Endothelial cell of umbilical vein (primary cell): ENCODE results near the gene PARN. TPM values are rescaled to one million over a fixed set of nuclear protein-coding genes. Genes with fewer than 3 reads are reported as not detected.

Experiments used
- BruUV-seq: library from RNA; stranded (reverse); fragments of 400-500 nt; replicated peaks from 2 replicates; lab custom pipeline; 2021; lab: Mats Ljungman, UMichigan
- CTCF ChIA-PET: fragments of 300-600, 350-600 bp; sonication (Branson Sonifier 250); formaldehyde crosslinking; loops from one replicate; lab custom pipeline; 2021; ENCODE audit warnings: antibody characterized with exemption, inconsistent platforms; lab: Charles Lee
- POLR2A ChIA-PET: fragments of 300-600, 350-600 bp; sonication (Branson Sonifier 250); formaldehyde crosslinking; loops from one replicate; lab custom pipeline; 2021; ENCODE audit warnings: antibody characterized with exemption, inconsistent platforms; lab: Charles Lee
- DNase-seq: peaks from one replicate; pipeline ENCODE4 v3.0.0-alpha.2; 2011; ENCODE audit warnings: low read depth, low spot score
- FAIRE-seq: peaks from 2 replicates; lab custom pipeline; 2011; peaks lifted over from hg19 to GRCh38; lab: Jason Lieb, UNC
- H2AFZ ChIP-seq: 2 replicates; pipeline ENCODE4 v1.6.0; 2012; ENCODE audit warnings: low read depth, low read length, control low read depth, inconsistent platforms
- H3K27ac ChIP-seq: 2 replicates; pipeline ENCODE4 v1.5.1; 2011; ENCODE audit warnings: low read depth, mild to moderate bottlenecking, control low read depth, low read length, moderate library complexity; ENCODE audit not compliant: insufficient read depth
- H3K27me3 ChIP-seq, 2 experiments: 2 replicates each; pipeline versions ENCODE4 v1.6.0 to v1.6.1; 2011; ENCODE audit warnings: low read length in 2 of 2, mixed read lengths in 1 of 2; ENCODE audit not compliant: control insufficient read depth in 2 of 2, insufficient read depth in 2 of 2
- H3K36me3 ChIP-seq, 2 experiments: 2 replicates in 1 of 2; 3 replicates in 1 of 2; pipeline ENCODE4 v1.5.1; 2011; ENCODE audit warnings: low read length in 2 of 2, mild to moderate bottlenecking in 1 of 2, moderate library complexity in 1 of 2; ENCODE audit not compliant: control insufficient read depth in 2 of 2, insufficient read depth in 2 of 2; ENCODE audit errors: extremely low read depth in 1 of 2
- H3K4me1 ChIP-seq: 3 replicates; pipeline ENCODE4 v1.5.1; 2011; ENCODE audit warnings: mild to moderate bottlenecking, low read length; ENCODE audit not compliant: control insufficient read depth, insufficient read depth; ENCODE audit errors: extremely low read depth
- H3K4me2 ChIP-seq: 2 replicates; pipeline ENCODE4 v1.6.1; 2011; ENCODE audit warnings: low read length, control low read depth, mixed read lengths; ENCODE audit not compliant: insufficient read depth
- H3K4me3 ChIP-seq, 3 experiments: fragments of 200-600 bp in 1 of 3; sonication (generic), shearing (Covaris generic) in 1 of 3; replicated peaks in 1 of 3; 2 replicates each; pipeline ENCODE4 v1.5.1; 2011 to 2016; ENCODE audit warnings: control low read depth in 3 of 3, low read length in 3 of 3, mild to moderate bottlenecking in 2 of 3, inconsistent platforms in 1 of 3, low read depth in 1 of 3, moderate library complexity in 1 of 3; ENCODE audit not compliant: insufficient read depth in 1 of 3
- H3K79me2 ChIP-seq: 2 replicates; pipeline ENCODE4 v1.6.0; 2012; ENCODE audit warnings: low read length, inconsistent platforms; ENCODE audit not compliant: control insufficient read depth, insufficient read depth
- H3K9ac ChIP-seq: replicated peaks from 2 replicates; pipeline ENCODE3; 2011; ENCODE audit warnings: low read length, control low read depth; ENCODE audit not compliant: insufficient read depth; ENCODE audit errors: extremely low read depth
- H3K9me1 ChIP-seq: replicated peaks from 3 replicates; pipeline ENCODE4 v1.6.0; 2011; ENCODE audit warnings: mild to moderate bottlenecking, low read length; ENCODE audit not compliant: control insufficient read depth, insufficient read depth; ENCODE audit errors: extremely low read depth
- H3K9me3 ChIP-seq: replicated peaks from 2 replicates; pipeline ENCODE4 v1.5.1; 2012; ENCODE audit warnings: low read length, inconsistent platforms; ENCODE audit not compliant: control insufficient read depth, insufficient read depth
- H4K20me1 ChIP-seq: replicated peaks from 2 replicates; pipeline ENCODE3; 2011; ENCODE audit warnings: mild to moderate bottlenecking, low read length; ENCODE audit not compliant: control insufficient read depth, insufficient read depth; ENCODE audit errors: extremely low read depth
- EZH2 ChIP-seq: IDR thresholded peaks from 2 replicates; pipeline ENCODE4 v1.6.1; 2012; ENCODE audit warnings: borderline replicate concordance, low read depth, mild to moderate bottlenecking, moderate library complexity, low read length, inconsistent platforms; ENCODE audit not compliant: severe bottlenecking
- FOS ChIP-seq: IDR thresholded peaks from 2 replicates; pipeline ENCODE4 v1.6.1; 2011; ENCODE audit warnings: mild to moderate bottlenecking, low read length, moderate library complexity, borderline replicate concordance; ENCODE audit not compliant: insufficient read depth
- GATA2 ChIP-seq: IDR thresholded peaks from 2 replicates; pipeline ENCODE4 v1.7.0; 2011; ENCODE audit warnings: low read depth, mild to moderate bottlenecking, moderate library complexity, mixed read lengths, low read length; ENCODE audit not compliant: insufficient read length, insufficient read depth
- JUN ChIP-seq: IDR thresholded peaks from 2 replicates; pipeline ENCODE4 v1.6.1; 2011; ENCODE audit warnings: borderline replicate concordance, low read depth; ENCODE audit not compliant: insufficient read length, insufficient read depth
- MAX ChIP-seq: IDR thresholded peaks from 2 replicates; pipeline ENCODE4 v1.6.1; 2011; ENCODE audit not compliant: insufficient read depth, insufficient read length
- MYC ChIP-seq: IDR thresholded peaks from one replicate; pipeline ENCODE4 v1.6.1; 2011; ENCODE audit warnings: mild to moderate bottlenecking, low read depth, low read length
- POLR2A ChIP-seq: IDR thresholded peaks from 2 replicates; pipeline ENCODE4 v1.6.1; 2012; ENCODE audit warnings: low read depth, mild to moderate bottlenecking, control low read depth, low read length
- POLR2AphosphoS5 ChIP-seq: IDR thresholded peaks from 2 replicates; pipeline ENCODE4 v1.6.1; 2012; ENCODE audit warnings: low read depth, mild to moderate bottlenecking, control low read depth, low read length, moderate library complexity; ENCODE audit not compliant: insufficient read depth
- dilution Hi-C: fragments of 300-500 bp; cut with MboI; formaldehyde crosslinking; loops from one replicate; pipeline ENCODE4 v1.15.0; 2019; ENCODE audit warnings: low sequenced_read_pairs; ENCODE audit not compliant: extremely low pct_ligation_motif_present
- intact Hi-C: fragments of 100-400 bp; cut with micrococcal nuclease; formaldehyde crosslinking; loops from one replicate; pipeline ENCODE4 v1.10.0; 2022
- polyA plus RNA-seq, 4 experiments: library from polyadenylated mRNA; depleted of rRNA in 3 of 4; stranded (reverse) in 3 of 4; unstranded in 1 of 4; fragments of >200 nt; gene quantifications; 2 replicates each; pipeline versions ENCODE4 v1.2.1 to v1.2.3, GENCODE V29; 2011 to 2012; ENCODE audit warnings: missing spikeins in 1 of 4
- total RNA-seq: library from RNA; stranded (reverse); gene quantifications from 2 replicates; pipeline ENCODE4 v1.2.3, GENCODE V29; 2021
- TF ChIP-seq, protein P1 (sequence below), 2 donors: IDR thresholded peaks; 1 replicate in 1 of 2; 2 replicates in 1 of 2; pipeline ENCODE4 v1.5.1; 2011; ENCODE audit warnings: low read length in 2 of 2, mild to moderate bottlenecking in 2 of 2, moderate library complexity in 2 of 2, control low read depth in 1 of 2, inconsistent platforms in 1 of 2, low read depth in 1 of 2; ENCODE audit not compliant: insufficient read depth in 1 of 2; ENCODE audit errors: extremely low read depth in 1 of 2

PARN gene
- total and polyA plus RNA-seq, 2 donors (not counting 3 experiments of a cell fraction or from before 2014, with no cell fraction given): 16.9 to 24.6 TPM

GRCh38 chr16:14539156-14539555 is 90.9 kb downstream of the PARN start:
- Histone ChIP-seq H3K79me2 (no peaks in the 10 kb centered on the region), H3K9ac (no peak overlapping the region)

DNA sequence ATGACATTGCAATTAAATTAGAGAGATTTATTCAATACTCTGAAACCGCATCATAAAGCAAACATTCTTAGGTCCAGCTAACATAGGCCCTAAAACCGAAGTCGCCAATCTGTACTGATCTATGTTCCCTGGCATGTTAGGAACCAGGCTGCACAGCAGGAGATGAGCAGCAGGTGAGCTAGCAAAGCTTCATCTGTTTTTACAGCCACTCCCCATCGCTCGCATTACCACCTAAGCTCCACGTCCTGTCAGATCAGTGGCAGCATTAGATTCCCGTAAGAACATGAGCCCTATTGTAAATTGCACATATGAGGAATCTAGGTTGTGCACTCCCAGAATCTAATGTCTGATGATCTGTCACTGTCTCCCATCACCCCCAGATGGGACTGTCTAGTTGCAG is 91.5 kb downstream of the PARN start:
- POLR2A ChIA-PET: interaction anchor here (0.9 kb wide), 1 partner anchor 11 kb away, joined by 3 read pairs; no protein-coding TSS in a partner anchor
- intact Hi-C loops: no loop called here

More at GRCh38 chr16:14539156-14539555, 90.9 kb downstream of the PARN start:
- dilution Hi-C loops: no loop called here
- H3K4me3 ChIP-seq: no peak overlapping the region
- H3K27me3 ChIP-seq: no peaks in the 10 kb centered on the region
- H3K4me1 ChIP-seq: peaks cover 7% of the 10 kb centered on the region
- intact Hi-C loops: no loop called here
- H3K4me2 ChIP-seq: no peak overlapping the region
- no peaks in the 10 kb centered on the region for H3K36me3 ChIP-seq
- POLR2A ChIA-PET: no interaction called here
- no peak overlapping the region for H2AFZ ChIP-seq
- FAIRE-seq (no peak), DNase-seq (no peak)
- no TSS peak for BruUV-seq
- no peak for TF ChIP-seq MAX
- no peaks in the 10 kb centered on the region for H4K20me1 ChIP-seq
- no peaks in the 10 kb centered on the region for H3K9me3 ChIP-seq
- no peaks in the 10 kb centered on the region for H3K9me1 ChIP-seq
- CTCF ChIA-PET: interaction anchor here (1.9 kb wide), 1 partner anchor 240 kb away, joined by 5 read pairs; no protein-coding TSS in a partner anchor
- H3K27ac ChIP-seq: no peak overlapping the region

More for the DNA sequence above, 91.5 kb downstream of the PARN start:
- BruUV-seq: no TSS peak
- H3K9me3 ChIP-seq: no peaks in the 10 kb centered on the region
- DNase-seq (no peak), FAIRE-seq (no peak)
- CTCF ChIA-PET: interaction anchor here (1.3 to 1.9 kb wide), 2 partner anchors 10 to 239 kb away, joined by 4 to 5 read pairs; no protein-coding TSS in a partner anchor
- H3K4me1 ChIP-seq: peaks cover 7% of the 10 kb centered on the region
- no peaks in the 10 kb centered on the region for H3K36me3 ChIP-seq
- no peak for TF ChIP-seq MYC
- TF ChIP-seq JUN: no peak
- TF ChIP-seq POLR2AphosphoS5: no peak
- TF ChIP-seq GATA2: no peak
- TF ChIP-seq, protein P1, sequence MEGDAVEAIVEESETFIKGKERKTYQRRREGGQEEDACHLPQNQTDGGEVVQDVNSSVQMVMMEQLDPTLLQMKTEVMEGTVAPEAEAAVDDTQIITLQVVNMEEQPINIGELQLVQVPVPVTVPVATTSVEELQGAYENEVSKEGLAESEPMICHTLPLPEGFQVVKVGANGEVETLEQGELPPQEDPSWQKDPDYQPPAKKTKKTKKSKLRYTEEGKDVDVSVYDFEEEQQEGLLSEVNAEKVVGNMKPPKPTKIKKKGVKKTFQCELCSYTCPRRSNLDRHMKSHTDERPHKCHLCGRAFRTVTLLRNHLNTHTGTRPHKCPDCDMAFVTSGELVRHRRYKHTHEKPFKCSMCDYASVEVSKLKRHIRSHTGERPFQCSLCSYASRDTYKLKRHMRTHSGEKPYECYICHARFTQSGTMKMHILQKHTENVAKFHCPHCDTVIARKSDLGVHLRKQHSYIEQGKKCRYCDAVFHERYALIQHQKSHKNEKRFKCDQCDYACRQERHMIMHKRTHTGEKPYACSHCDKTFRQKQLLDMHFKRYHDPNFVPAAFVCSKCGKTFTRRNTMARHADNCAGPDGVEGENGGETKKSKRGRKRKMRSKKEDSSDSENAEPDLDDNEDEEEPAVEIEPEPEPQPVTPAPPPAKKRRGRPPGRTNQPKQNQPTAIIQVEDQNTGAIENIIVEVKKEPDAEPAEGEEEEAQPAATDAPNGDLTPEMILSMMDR (IDR thresholded peaks at IDR 0.05; ENCODE audit: extremely low read depth in 1 of 2, insufficient read depth in 1 of 2, low read depth in 1 of 2, low read length in 2 of 2): no peak
- no peak for TF ChIP-seq MAX
- TF ChIP-seq FOS: no peak
- no peak for TF ChIP-seq EZH2
- TF ChIP-seq POLR2A: no peak
- dilution Hi-C loops: no loop called here
- no peaks in the 10 kb centered on the region for H3K79me2 ChIP-seq
- no peak overlapping the region for H2AFZ ChIP-seq
- H4K20me1 ChIP-seq: no peaks in the 10 kb centered on the region
- no peak overlapping the region for H3K4me2 ChIP-seq
- no peak overlapping the region for H3K9ac ChIP-seq
- H3K9me1 ChIP-seq: no peaks in the 10 kb centered on the region
- no peak overlapping the region for H3K4me3 ChIP-seq
- no peak overlapping the region for H3K27ac ChIP-seq
- no peaks in the 10 kb centered on the region for H3K27me3 ChIP-seq
